IMR-90 (cell line): Measurements from ENCODE around the gene DLGAP4. TPM values are rescaled to one million over a fixed set of nuclear protein-coding genes. Genes with fewer than 3 reads are reported as not detected.

Source experiments
- ATAC-seq: fragments of 200-7000 bp; cut with Tn5 transposase; 2 replicates; pipeline ENCODE4 v1.9.1; 2020; ENCODE audit warnings: low read depth, mild to moderate bottlenecking, moderate library complexity
- BruUV-seq: library from RNA; stranded (reverse); fragments of 400-500 nt; replicated peaks from 2 replicates; lab custom pipeline; 2021; lab: Mats Ljungman, UMichigan
- CTCF ChIA-PET: fragments of 300-600 bp; formaldehyde crosslinking; extraction: SDS; loops from one replicate; lab custom pipeline; 2021; ENCODE audit warnings: antibody characterized with exemption; lab: Yijun Ruan, JAX
- POLR2A ChIA-PET: fragments of 300-600 bp; sonication (Branson Sonifier 250); formaldehyde crosslinking; loops from one replicate; lab custom pipeline; 2022; ENCODE audit warnings: antibody characterized with exemption; ENCODE audit not compliant: unreplicated experiment; lab: Charles Lee
- DNase-seq: peaks from one replicate; pipeline ENCODE4 v3.0.0; 2013
- H2AFZ ChIP-seq: replicated peaks from 2 replicates; pipeline ENCODE3; 2013; ENCODE audit warnings: low read length, mild to moderate bottlenecking; ENCODE audit not compliant: poor library complexity
- H2AK5ac ChIP-seq: 2 replicates; pipeline ENCODE4 v1.6.1; 2013; ENCODE audit warnings: low read depth, low read length, inconsistent platforms
- H2AK9ac ChIP-seq: replicated peaks from 2 replicates; pipeline ENCODE3; 2013; ENCODE audit warnings: mild to moderate bottlenecking, low read depth, low read length, moderate library complexity; ENCODE audit not compliant: poor library complexity
- H2BK120ac ChIP-seq: 2 replicates; pipeline ENCODE4 v1.6.1; 2013; ENCODE audit warnings: low read depth, low read length, inconsistent platforms
- H2BK15ac ChIP-seq: 3 replicates; pipeline ENCODE4 v1.6.1; 2013; ENCODE audit warnings: low read depth, low read length, inconsistent platforms
- H2BK20ac ChIP-seq: 2 replicates; pipeline ENCODE4 v1.6.1; 2013; ENCODE audit warnings: low read depth, mild to moderate bottlenecking, inconsistent platforms, low read length, moderate library complexity
- H2BK5ac ChIP-seq: 2 replicates; pipeline ENCODE4 v1.6.1; 2013; ENCODE audit warnings: mild to moderate bottlenecking, low read depth, low read length, inconsistent platforms; ENCODE audit not compliant: poor library complexity, severe bottlenecking
- H3K14ac ChIP-seq: replicated peaks from 2 replicates; pipeline ENCODE4 v1.6.1; 2013; ENCODE audit warnings: low read depth, low read length, inconsistent platforms
- H3K18ac ChIP-seq: 2 replicates; pipeline ENCODE4 v1.6.1; 2013; ENCODE audit warnings: low read depth, low read length, control low read depth
- H3K23ac ChIP-seq: 2 replicates; pipeline ENCODE4 v1.6.1; 2013; ENCODE audit warnings: low read depth, low read length, inconsistent platforms
- H3K27ac ChIP-seq: 2 replicates; pipeline ENCODE4 v1.5.1; 2013; ENCODE audit warnings: mild to moderate bottlenecking, control low read depth, low read length; ENCODE audit not compliant: insufficient read depth
- H3K27me3 ChIP-seq: 2 replicates; pipeline ENCODE4 v1.6.1; 2013; ENCODE audit warnings: low read length; ENCODE audit not compliant: control insufficient read depth, insufficient read depth
- H3K36me3 ChIP-seq: 2 replicates; pipeline ENCODE4 v1.6.1; 2013; ENCODE audit warnings: low read length, mixed read lengths; ENCODE audit not compliant: control insufficient read depth, insufficient read depth
- H3K4ac ChIP-seq: 2 replicates; pipeline ENCODE4 v1.6.1; 2013; ENCODE audit warnings: low read depth, low read length, inconsistent platforms
- H3K4me1 ChIP-seq: 2 replicates; pipeline ENCODE4 v1.6.1; 2013; ENCODE audit warnings: low read length, mixed read lengths; ENCODE audit not compliant: control insufficient read depth, insufficient read depth
- H3K4me2 ChIP-seq: 2 replicates; pipeline ENCODE4 v1.6.1; 2013; ENCODE audit warnings: low read depth, mild to moderate bottlenecking, control low read depth, low read length, moderate library complexity
- H3K4me3 ChIP-seq: 2 replicates; pipeline ENCODE4 v1.5.1; 2013; ENCODE audit warnings: low read depth, mild to moderate bottlenecking, control low read depth, low read length, moderate library complexity; ENCODE audit not compliant: insufficient read depth
- H3K56ac ChIP-seq: 2 replicates; pipeline ENCODE4 v1.6.1; 2013; ENCODE audit warnings: low read length, inconsistent platforms; ENCODE audit not compliant: insufficient read depth; ENCODE audit errors: extremely low read depth
- H3K79me1 ChIP-seq, 2 experiments: 2 replicates each; pipeline ENCODE4 v1.6.1; 2013; ENCODE audit warnings: low read length in 2 of 2, inconsistent platforms in 1 of 2, low read depth in 1 of 2
- H3K9ac ChIP-seq: 2 replicates; pipeline ENCODE4 v1.6.1; 2013; ENCODE audit warnings: low read depth, low read length, control low read depth
- H3K9me1 ChIP-seq: 2 replicates; pipeline ENCODE4 v1.6.1; 2013; ENCODE audit warnings: low read length, inconsistent platforms; ENCODE audit not compliant: insufficient read depth
- H3K9me3 ChIP-seq: 2 replicates; pipeline ENCODE4 v1.6.1; 2013; ENCODE audit warnings: low read length; ENCODE audit not compliant: control insufficient read depth, insufficient read depth
- H4K20me1 ChIP-seq: 2 replicates; pipeline ENCODE4 v1.6.1; 2013; ENCODE audit warnings: low read length, inconsistent platforms; ENCODE audit not compliant: insufficient read depth
- H4K5ac ChIP-seq: 2 replicates; pipeline ENCODE4 v1.6.1; 2013; ENCODE audit warnings: mild to moderate bottlenecking, low read depth, low read length, control low read depth
- H4K8ac ChIP-seq, 2 experiments: 2 replicates each; pipeline ENCODE4 v1.6.1; 2013; ENCODE audit warnings: low read depth in 2 of 2, low read length in 2 of 2, control low read depth in 1 of 2, inconsistent platforms in 1 of 2
- H4K91ac ChIP-seq: 2 replicates; pipeline ENCODE4 v1.6.1; 2013; ENCODE audit warnings: low read depth, low read length, inconsistent platforms; ENCODE audit not compliant: insufficient read depth
- BHLHE40 ChIP-seq: fragments of 150-350 bp; IDR thresholded peaks from 2 replicates; pipeline ENCODE4 v1.6.1; 2016; ENCODE audit warnings: mild to moderate bottlenecking, low read depth, low read length
- CEBPB ChIP-seq: IDR thresholded peaks from 2 replicates; pipeline ENCODE4 v1.6.1; 2012; ENCODE audit warnings: low read depth, low read length, improper control_type of control experiment
- CTCF ChIP-seq: conservative IDR thresholded peaks from 2 replicates; pipeline ENCODE4 v1.5.1; 2012; ENCODE audit warnings: mild to moderate bottlenecking, low read depth, low read length, improper control_type of control experiment
- FOS ChIP-seq: fragments of 150-350 bp; IDR thresholded peaks from 2 replicates; pipeline ENCODE4 v1.6.1; 2016; ENCODE audit warnings: low read depth, low read length
- MXI1 ChIP-seq: IDR thresholded peaks from 2 replicates; pipeline ENCODE4 v1.6.1; 2012; ENCODE audit warnings: low read depth, mild to moderate bottlenecking, low read length, moderate library complexity, borderline replicate concordance
- NFE2L2 ChIP-seq: fragments of 150-350 bp; IDR thresholded peaks from 2 replicates; pipeline ENCODE4 v1.6.1; 2016; ENCODE audit warnings: low read depth, mild to moderate bottlenecking, low read length
- POLR2A ChIP-seq: IDR thresholded peaks from 2 replicates; pipeline ENCODE4 v1.6.1; 2012; ENCODE audit warnings: mild to moderate bottlenecking, low read depth, low read length
- RCOR1 ChIP-seq: IDR thresholded peaks from 2 replicates; pipeline ENCODE4 v1.6.1; 2012; ENCODE audit warnings: mild to moderate bottlenecking, low read length, improper control_type of control experiment; ENCODE audit not compliant: insufficient replicate concordance
- RFX5 ChIP-seq: IDR thresholded peaks from 2 replicates; pipeline ENCODE4 v1.8.0; 2012; ENCODE audit warnings: low read depth, mild to moderate bottlenecking, low read length, moderate library complexity
- WGBS, 2 experiments: methylation state at CpG; one replicate each; pipeline versions ENCODE4 v1.1.5 to v1.1.7; 2013; ENCODE audit warnings: missing lambda C conversion rate in 2 of 2; ENCODE audit not compliant: insufficient read length in 1 of 2; ENCODE audit errors: extremely low coverage in 2 of 2; 5-methylcytosine and 5-hydroxymethylcytosine counted together
- dilution Hi-C: fragments of 300-500 bp; cut with HindIII; formaldehyde crosslinking; loops from one replicate; pipeline ENCODE4 v1.14.3; 2018; ENCODE audit warnings: low sequenced_read_pairs; ENCODE audit not compliant: unreplicated experiment
- in situ Hi-C: fragments of 300-500 bp; cut with MboI; formaldehyde crosslinking; loops from 3 replicates; pipeline ENCODE4 v1.14.3; 2019; ENCODE audit warnings: low sequenced_read_pairs, inconsistent platforms, mixed read lengths
- intact Hi-C: fragments of 100-400 bp; cut with micrococcal nuclease; formaldehyde crosslinking; loops from 2 replicates; pipeline ENCODE4 v1.10.0; 2022
- polyA plus RNA-seq, 3 experiments: library from polyadenylated mRNA; depleted of rRNA; stranded (reverse); fragments of >200 nt; gene quantifications; 2 replicates each; pipeline ENCODE4 v1.2.3, GENCODE V29; 2012; ENCODE audit warnings: low replicate concordance in 1 of 3
- total RNA-seq: library from RNA; depleted of rRNA; stranded (reverse); fragments of >200 nt; gene quantifications from 2 replicates; pipeline ENCODE4 v1.2.3, GENCODE V29; 2012
- TF ChIP-seq, protein P1 (sequence below): fragments of 150-350 bp; IDR thresholded peaks from 2 replicates; pipeline ENCODE4 v1.6.1; 2017; ENCODE audit warnings: mild to moderate bottlenecking, antibody characterized with exemption, low read length, low read depth

Gene DLGAP4
- total and polyA plus RNA-seq, 2 of the 4 experiments (the other 2 are of a cell fraction) = 32.3 to 73.2 TPM

GRCh38 chr20:36311854-36312723 is 6.0 kb downstream of the DLGAP4 start:
- H3K79me1 ChIP-seq = no peaks in the 10 kb centered on the region
- POLR2A ChIA-PET = no interaction called here
- H2AK9ac ChIP-seq = no peak overlapping the region
- 40% methylated on average over 7 of the region's 22 CpGs; no CpG with 5 or more reads in 1 of the 2 experiments for WGBS, 2 experiments
- H3K4ac ChIP-seq = no peak overlapping the region
- H3K56ac ChIP-seq = no peak overlapping the region
- peaks cover 6% of the 10 kb centered on the region for H3K9me1 ChIP-seq
- no peak overlapping the region for H3K4me2 ChIP-seq
- no peak overlapping the region for H3K14ac ChIP-seq
- DNase-seq (no peak), ATAC-seq (no peak)
- CTCF ChIA-PET = no interaction called here
- no peak overlapping the region for H4K91ac ChIP-seq
- in situ Hi-C loops (no loop called here), intact Hi-C loops (no loop called here), dilution Hi-C loops (no loop called here)
- peaks cover 56% of the 10 kb centered on the region for H3K27me3 ChIP-seq
- no peak overlapping the region for H3K23ac ChIP-seq
- H2AK5ac ChIP-seq = no peak overlapping the region
- H4K5ac ChIP-seq = no peak overlapping the region
- H2BK120ac ChIP-seq = no peak overlapping the region
- H2BK5ac ChIP-seq = no peak overlapping the region
- no peak overlapping the region for H2AFZ ChIP-seq
- H3K18ac ChIP-seq = no peak overlapping the region
- BruUV-seq = no TSS peak
- H2BK20ac ChIP-seq = no peak overlapping the region
- no peak overlapping the region for H3K27ac ChIP-seq
- no peak overlapping the region for H3K4me3 ChIP-seq
- no peak overlapping the region for H4K8ac ChIP-seq
- no peaks in the 10 kb centered on the region for H3K36me3 ChIP-seq
- H3K9ac ChIP-seq = no peak overlapping the region
- H4K20me1 ChIP-seq = no peaks in the 10 kb centered on the region; the same call in 1 of the 2 replicates
- H3K9me3 ChIP-seq = no peaks in the 10 kb centered on the region
- H2BK15ac ChIP-seq = no peak overlapping the region
- no peaks in the 10 kb centered on the region for H3K4me1 ChIP-seq
- TF ChIP-seq BHLHE40 (no peak), POLR2A (no peak), RCOR1 (no peak), FOS (no peak), RFX5 (no peak), CEBPB (no peak), CTCF (no peak), MXI1 (no peak), NFE2L2 (no peak)
- TF ChIP-seq, protein P1, sequence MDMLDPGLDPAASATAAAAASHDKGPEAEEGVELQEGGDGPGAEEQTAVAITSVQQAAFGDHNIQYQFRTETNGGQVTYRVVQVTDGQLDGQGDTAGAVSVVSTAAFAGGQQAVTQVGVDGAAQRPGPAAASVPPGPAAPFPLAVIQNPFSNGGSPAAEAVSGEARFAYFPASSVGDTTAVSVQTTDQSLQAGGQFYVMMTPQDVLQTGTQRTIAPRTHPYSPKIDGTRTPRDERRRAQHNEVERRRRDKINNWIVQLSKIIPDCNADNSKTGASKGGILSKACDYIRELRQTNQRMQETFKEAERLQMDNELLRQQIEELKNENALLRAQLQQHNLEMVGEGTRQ = no peak
